DMS114 treated with DMSO at 0.1 percent for 48 hours (cell line): ENCODE results near the gene ASB7.
"Not testable (repeated sequence)": the region's sequence is repeated elsewhere in the genome, so short reads cannot be mapped to it uniquely, and the experiment has no call there.

Experiments used
- DNase-seq: peaks from one replicate; lab custom pipeline; 2025; ENCODE audit not compliant: unreplicated experiment; lab: John Stamatoyannopoulos, UW

The ASB7 gene, protein sequence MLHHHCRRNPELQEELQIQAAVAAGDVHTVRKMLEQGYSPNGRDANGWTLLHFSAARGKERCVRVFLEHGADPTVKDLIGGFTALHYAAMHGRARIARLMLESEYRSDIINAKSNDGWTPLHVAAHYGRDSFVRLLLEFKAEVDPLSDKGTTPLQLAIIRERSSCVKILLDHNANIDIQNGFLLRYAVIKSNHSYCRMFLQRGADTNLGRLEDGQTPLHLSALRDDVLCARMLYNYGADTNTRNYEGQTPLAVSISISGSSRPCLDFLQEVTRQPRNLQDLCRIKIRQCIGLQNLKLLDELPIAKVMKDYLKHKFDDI

DNA sequence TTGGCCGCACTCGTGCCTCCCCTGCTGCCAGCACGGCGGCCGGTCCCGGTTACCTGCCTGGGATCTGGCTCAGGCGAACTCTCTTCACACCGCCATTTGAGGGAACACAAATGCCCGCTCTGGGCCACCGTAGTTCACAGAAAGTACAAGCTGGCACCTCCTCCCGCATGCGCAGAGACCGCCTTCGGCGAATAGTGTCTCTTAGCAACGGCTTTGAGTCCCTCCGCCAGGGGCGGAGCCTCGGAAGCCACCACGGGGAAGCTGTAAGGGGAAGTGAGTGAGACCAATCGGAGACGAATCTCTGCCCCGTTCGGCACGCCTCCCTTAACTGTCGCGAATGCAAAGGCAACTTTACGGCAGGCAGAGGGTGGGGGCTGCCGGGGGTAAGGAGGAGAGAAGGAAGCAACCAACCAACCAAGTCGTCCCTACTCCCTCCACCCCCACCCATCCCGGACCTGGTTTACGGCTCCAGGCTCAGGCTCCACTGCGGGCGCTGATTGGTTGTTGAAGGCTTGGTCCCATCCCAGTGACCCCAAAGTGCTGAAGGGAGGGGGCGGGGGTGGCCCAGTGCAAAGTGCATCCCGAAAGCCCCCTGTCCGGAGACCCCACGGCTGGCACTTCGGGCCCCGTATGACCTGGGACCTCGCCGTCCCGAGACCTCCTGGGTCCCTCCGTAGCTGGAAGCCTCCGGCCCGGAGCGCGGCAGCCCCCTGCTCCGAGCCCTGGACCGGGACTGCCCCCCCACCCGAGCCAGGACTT is at the start of gene ASB7, which contains the start of gene LINS1:
TSS of gene ASB7 (plus strand) at position 526 of the 759 bp plus-strand sequence. CDS start 9,628 bp downstream, outside the sequence.
TSS of gene LINS1 (minus strand) at position 121 of the 759 bp plus-strand sequence. CDS start 21,342 bp downstream, outside the sequence.
- DNase-seq: peak; percentile 100

DNA sequence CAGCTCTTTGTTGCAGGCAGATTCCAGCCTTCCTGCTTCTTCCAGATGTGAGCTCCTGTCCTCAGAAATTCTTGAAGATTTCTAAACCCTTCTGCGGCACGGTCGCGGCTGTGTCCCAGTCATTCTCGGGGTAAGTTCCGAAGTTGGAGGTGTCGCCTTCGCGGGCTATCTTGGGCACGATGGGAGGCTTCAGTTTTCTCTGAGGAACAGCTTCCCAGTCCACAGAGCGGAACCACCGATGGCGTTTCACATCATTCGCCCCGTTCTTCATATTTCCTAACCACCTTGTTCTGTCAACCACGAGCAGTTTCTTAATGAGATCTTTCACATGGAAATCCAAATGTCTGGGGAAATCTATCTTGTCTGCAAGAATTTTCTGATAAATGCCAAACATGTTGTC is 48.9 kb upstream of the ASB7 start:
- no peak for DNase-seq

GRCh38 chr15:100558771-100559254 is 43.6 kb upstream of the ASB7 start:
- no peak for DNase-seq

GRCh38 chr15:100559330-100559729 is 43.1 kb upstream of the ASB7 start:
- no peak for DNase-seq

DNA sequence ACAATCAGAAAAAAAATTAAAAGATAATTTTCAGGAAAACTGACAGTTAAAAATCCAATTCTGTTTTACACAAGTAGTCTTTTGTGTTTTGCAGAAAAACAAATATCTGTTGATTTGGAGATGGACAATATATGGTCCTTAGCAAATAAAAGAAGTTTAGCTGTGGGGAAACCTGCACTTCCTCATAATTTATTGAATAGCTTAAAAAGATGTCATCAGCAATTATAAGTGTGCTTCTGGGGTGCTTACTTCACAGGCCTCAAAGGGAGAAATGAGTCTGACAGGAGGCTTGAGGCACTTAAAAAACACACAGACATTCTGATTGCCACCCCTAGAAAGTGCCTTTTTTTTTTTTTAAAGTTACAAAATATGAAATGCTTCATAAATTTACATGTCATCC is 42.1 kb upstream of the ASB7 start:
- DNase-seq: no peak

DNA sequence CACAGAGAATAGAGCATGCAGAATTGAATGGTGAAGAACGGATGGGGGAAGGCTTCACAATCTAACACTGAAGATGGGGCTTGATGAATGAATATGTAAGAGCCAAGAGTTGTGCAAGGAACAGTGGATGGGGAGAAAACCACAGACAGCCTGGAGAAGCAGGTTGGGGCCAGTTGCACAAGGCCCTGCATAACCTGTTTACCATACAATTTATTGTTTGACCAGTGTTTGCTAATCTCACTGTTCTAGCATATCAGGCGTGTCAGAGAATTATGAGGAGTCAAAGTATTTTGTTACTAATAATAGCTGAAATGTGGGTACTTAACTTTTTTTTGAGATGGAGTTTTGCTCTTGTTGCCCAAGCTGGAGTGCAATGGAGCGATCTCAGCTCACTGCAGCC is 36.8 kb upstream of the ASB7 start:
- DNase-seq: no peak

DNA sequence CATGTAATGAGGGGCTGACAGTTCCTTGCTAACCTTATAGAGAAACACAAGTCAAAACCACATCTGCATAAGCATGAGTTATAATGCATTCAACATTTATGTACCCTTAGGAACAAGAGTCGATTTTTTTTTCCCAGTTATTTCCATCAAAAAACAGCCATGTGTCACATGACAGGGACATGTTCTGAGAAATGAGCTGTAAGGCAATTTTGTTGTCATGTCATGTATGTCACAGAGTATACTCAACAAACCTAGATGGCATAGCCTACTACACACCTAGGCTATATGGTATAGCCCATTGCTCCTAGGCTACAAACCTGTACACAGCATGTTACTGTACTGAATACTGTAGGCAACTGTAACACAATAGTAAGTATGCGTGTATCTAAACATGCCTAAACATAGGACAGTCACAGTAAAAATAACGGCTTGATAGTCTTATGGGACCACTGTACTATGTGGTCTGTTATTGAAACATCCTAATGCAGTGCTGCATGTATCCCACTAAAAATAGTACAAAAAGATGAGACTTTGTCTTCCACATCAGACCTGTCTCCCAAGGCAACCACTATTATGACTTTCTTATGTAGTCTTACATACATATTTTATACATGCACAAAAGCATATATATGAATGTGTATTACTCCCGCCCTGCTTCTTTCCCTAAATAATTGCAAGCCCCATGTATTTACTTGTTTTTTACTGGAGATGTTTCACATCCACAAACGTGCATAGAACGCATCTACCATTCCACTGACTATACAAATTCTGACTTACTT is 35.4 kb upstream of the ASB7 start:
- DNase-seq: no peak

DNA sequence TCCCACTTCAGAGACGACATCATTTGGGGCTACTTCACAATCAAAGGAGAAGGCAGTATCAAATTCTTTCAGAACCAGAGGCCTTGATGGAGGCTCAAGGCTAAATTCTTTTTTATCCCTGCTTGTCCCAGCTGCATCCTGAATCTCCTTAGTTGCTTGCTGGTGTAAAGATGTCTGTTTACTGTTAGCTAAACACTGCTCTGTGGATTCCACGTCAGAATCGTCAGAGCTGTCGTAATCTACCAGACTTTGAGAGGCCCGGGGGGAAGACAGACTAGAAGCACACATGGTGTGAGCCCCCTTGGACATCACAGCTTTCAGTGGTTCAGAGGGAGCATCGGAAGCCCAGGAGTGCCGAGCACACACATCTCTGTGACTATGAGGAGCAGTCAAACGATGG is 33.0 kb upstream of the ASB7 start:
- no peak for DNase-seq

GRCh38 chr15:100570275-100570674 is 32.1 kb upstream of the ASB7 start:
- no peak for DNase-seq

- no peak for DNase-seq
Observed at GRCh38 chr15:100570735-100571313, 31.6 kb upstream of the ASB7 start.

DNA sequence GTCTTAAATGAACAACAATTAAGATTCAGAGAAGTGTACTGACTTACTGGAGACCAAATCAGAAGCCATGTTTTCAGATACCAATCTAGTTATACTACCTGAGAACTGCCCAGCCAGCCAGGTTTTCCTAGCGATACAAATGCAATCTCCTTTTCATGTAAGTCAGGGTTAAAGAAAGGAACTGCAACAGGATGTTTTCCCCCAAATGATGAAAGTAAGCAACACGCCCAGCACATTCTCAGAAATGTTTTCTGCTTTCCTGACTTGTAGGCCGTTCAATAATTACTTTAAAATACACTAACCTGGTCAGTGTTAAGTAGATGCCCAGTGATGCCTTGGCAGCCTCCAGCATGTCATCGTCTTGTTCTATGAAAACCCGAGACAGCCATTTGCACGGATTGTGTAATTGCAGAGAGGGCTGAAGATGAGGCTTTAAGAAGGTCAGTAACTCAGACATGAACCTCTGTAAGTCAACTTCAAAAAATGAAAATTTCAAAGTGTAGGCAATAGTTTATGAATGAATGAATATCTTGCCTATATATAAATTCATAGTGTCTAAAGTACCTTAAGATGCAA is 30.7 kb upstream of the ASB7 start:
- no peak for DNase-seq

- peak; percentile 29 for DNase-seq
Observed at GRCh38 chr15:100572362-100572983, 29.9 kb upstream of the ASB7 start.

DNA sequence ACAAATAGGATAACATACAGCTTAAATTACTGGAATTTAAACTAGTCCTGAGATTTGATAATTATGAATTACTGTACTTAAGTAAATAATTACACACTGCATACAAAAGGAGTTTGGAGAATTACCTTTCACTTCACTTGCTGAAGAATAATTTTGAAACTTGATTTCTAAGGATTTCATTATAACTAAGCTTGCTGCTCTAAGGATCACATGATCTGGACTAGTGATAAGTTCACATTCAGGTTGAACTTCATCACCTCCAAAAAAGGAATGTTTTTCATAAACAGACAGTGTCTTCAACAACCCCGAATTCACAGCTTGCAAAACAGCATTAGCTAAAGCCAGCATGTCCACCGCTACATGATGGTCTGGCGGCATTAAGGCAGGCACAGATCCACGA is 28.9 kb upstream of the ASB7 start:
- no peak for DNase-seq

DNA sequence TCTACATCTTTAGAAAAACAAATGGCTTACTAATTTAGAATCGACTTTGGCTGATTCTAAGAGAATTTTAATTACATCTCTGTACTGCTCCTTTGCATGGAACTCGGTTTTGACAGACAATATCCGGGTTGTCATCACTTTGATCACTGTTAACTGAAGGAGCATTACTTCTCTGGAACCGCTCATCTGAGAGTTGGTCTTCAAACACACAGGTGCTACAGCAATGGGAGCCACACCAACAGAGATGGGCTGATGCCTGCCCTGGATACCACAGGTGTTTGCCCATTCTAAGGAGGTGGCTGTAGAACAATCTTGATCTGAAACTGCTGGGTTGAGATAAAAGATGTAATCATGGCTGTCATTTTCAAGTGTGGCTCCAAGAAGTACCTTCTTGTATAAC is 22.0 kb upstream of the ASB7 start:
- no peak for DNase-seq

GRCh38 chr15:100588638-100589242 is 13.6 kb upstream of the ASB7 start:
- DNase-seq: no peak

DNA sequence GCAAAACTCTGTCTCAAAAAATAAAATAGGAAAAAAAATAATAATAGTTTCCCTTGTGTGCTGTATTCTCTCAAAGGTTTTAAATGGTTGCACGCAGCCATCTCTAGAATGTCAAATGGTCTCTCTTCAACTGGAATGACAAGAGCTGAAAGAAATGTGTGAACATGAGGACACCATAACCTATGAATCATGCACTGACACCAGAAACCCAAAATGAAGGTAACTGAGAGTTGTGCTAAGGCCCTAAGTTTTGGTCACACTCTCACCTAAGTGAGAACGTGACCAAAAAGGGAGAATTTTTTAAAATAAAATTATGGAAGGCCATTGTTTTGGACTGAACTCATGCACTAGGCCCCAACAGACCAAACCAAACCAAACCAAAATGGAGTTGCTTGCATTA is 11.2 kb upstream of the ASB7 start:
- DNase-seq: not testable (repeated sequence)

GRCh38 chr15:100591835-100592234 is 10.6 kb upstream of the ASB7 start:
- DNase-seq: no peak

GRCh38 chr15:100592898-100593297 is 9.5 kb upstream of the ASB7 start:
- no peak for DNase-seq

DNA sequence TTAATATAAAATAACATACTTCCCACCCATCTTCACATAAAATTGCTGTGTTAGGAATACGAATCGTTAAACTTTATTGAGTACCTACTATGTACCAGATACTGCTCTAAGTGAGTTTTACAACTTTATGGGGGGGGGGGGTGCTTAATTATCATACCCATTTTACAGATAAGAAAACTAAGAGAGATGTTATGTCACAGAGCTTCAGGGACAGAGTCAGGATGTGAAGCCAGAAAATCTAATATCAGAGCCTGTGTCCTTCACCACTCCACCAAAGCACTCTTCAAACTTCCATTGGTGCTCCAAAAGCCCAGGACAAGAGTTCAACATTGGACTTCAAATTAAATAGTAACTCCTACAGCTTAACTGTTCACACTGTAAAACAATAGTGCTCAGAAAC is 9.0 kb upstream of the ASB7 start:
- DNase-seq: no peak

DNA sequence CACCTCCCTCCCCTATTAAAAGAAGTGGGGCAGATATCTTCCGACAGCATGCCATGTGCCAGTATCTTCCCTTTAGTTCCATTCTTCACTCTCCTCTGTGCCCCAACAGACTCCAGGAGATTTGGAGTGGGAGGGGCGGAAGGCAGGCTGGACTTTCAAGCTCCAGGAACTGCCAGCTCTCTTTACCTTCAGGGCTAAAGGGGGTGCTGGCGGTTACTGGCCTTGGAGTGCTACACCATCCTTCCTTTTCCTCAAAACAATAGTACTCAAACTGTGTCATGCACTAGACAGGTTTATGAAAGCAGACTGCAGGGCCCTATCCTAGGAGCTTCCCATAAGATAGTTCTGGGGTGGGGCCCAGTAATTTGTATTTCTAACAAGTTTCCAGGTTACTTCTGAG is 6.4 kb upstream of the ASB7 start:
- no peak for DNase-seq
